Stomach (tissue), 9 donors: ENCODE data around the gene SPTBN5. TPM values are rescaled to one million over a fixed set of nuclear protein-coding genes. Genes with fewer than 3 reads are reported as not detected.

ENCODE experiments used
- DNase-seq, 2 donors: peaks; one replicate each; pipeline versions ENCODE4 v3.0.0 to v3.0.0-alpha.2; 2013 to 2019
- H3K27ac ChIP-seq, 5 donors: fragments of 200-600 bp in 4 of 5; sonication (generic) in 4 of 5; one replicate each; pipeline ENCODE4 v1.5.1; 2013 to 2019; ENCODE audit warnings: mild to moderate bottlenecking in 1 of 5, moderate library complexity in 1 of 5
- H3K27me3 ChIP-seq, 3 donors: fragments of 200-600 bp; sonication (generic); one replicate each; pipeline ENCODE4 v1.5.1; 2017 to 2019; ENCODE audit warnings: mixed run types in 1 of 3
- H3K36me3 ChIP-seq, 4 donors: fragments of 200-600 bp; sonication (generic); 1 replicate in 3 of 4; 2 replicates in 1 of 4; pipeline ENCODE4 v1.5.1; 2016 to 2019
- H3K4me1 ChIP-seq, 4 donors: fragments of 200-600 bp; sonication (generic); one replicate each; pipeline ENCODE4 v1.5.1; 2016 to 2019
- H3K4me3 ChIP-seq, 4 donors: fragments of 200-600 bp; sonication (generic) in 3 of 4; one replicate each; pipeline ENCODE4 v1.5.1; 2016 to 2019; ENCODE audit warnings: mild to moderate bottlenecking in 1 of 4
- H3K9me3 ChIP-seq, 4 donors: fragments of 200-600 bp; sonication (generic); one replicate each; pipeline ENCODE4 v1.5.1; 2016 to 2019
- EP300 ChIP-seq: sonication (generic); formaldehyde crosslinking; IDR thresholded peaks from one replicate; pipeline ENCODE4 v1.6.1; 2017; ENCODE audit warnings: antibody characterized with exemption
- POLR2A ChIP-seq, 4 donors: fragments of 450-650 bp; IDR thresholded peaks; one replicate each; pipeline ENCODE4 v1.6.1; 2016; ENCODE audit warnings: antibody characterized with exemption in 4 of 4, control low read depth in 2 of 4, mild to moderate bottlenecking in 1 of 4, moderate library complexity in 1 of 4
- POLR2AphosphoS5 ChIP-seq, 3 donors: sonication (generic); formaldehyde crosslinking; IDR thresholded peaks; one replicate each; pipeline ENCODE4 v1.6.1; 2016; ENCODE audit warnings: antibody characterized with exemption in 3 of 3
- WGBS, 5 donors: extraction: QIAGEN DNeasy Blood & Tissue Kit in 3 of 5; methylation state at CpG; one replicate each; pipeline versions ENCODE4 v1.1.5 to v1.1.7; 2013 to 2018; 5-methylcytosine and 5-hydroxymethylcytosine counted together
- intact Hi-C: fragments of 100-400 bp; cut with DNase I; formaldehyde crosslinking; loops from one replicate; pipeline ENCODE4 v1.15.1; 2023; ENCODE audit warnings: low total_unique reads
- polyA plus RNA-seq, 3 donors: library from polyadenylated mRNA; stranded (reverse); fragments of 200-250 nt; gene quantifications; one replicate each; pipeline ENCODE4 v1.2.3, GENCODE V29; 2013
- total RNA-seq, 5 donors: library from RNA; depleted of rRNA; stranded (reverse); fragments of >200 nt; gene quantifications; one replicate each; pipeline versions ENCODE4 v1.1.0 to v1.2.3, GENCODE V29; 2014 to 2016
- TF ChIP-seq, protein P1 (sequence below), 7 experiments: fragments of 450-650 bp in 4 of 7; fragments of 200-600 bp in 3 of 7; sonication (generic) in 3 of 7; IDR thresholded peaks; one replicate each; pipeline ENCODE4 v1.5.1; 2016 to 2019; ENCODE audit warnings: antibody characterized with exemption in 7 of 7, control low read depth in 2 of 7, mild to moderate bottlenecking in 1 of 7
- donor health status: healthy with polysubstance abuse.
- donor health status: Bipolar disorder and iron deficiency.
- donor health status: healthy.

The SPTBN5 gene
- total and polyA plus RNA-seq, 8 donors = 0.29 to 4.9 (median 2.6) TPM; not detected in 1

DNA sequence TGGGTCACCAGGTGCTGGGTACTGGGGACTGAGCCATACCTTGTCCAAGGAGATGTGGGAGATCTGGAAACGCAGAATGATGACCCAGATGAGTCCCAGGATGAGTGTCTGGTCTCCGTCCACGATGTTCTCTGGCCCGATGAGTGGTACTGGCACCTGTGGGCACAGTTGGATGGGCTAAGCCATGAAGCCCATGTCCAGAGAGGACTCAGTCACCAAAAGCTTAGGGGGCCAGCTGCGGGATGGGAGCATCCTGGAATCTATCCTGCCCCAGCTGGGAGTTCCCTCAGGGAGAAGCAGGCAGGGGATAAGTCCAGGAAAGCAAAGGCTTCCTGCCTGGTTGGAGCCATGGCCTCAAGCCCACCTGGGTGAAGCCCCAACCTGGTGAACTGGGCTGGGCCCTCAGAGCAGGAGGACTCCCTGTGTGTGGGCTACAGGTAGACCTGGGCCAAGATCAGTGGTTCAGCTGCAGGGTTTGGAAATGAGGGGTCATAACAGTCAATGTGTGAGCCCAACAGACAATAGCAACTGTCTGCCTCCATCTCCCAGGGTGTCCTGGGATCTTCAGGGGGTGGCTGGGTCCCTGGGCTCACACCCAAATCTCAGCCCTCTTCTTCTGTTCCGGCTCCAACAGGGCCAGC, 3.7 kb downstream of the SPTBN5 start:
- TF ChIP-seq, protein P1, sequence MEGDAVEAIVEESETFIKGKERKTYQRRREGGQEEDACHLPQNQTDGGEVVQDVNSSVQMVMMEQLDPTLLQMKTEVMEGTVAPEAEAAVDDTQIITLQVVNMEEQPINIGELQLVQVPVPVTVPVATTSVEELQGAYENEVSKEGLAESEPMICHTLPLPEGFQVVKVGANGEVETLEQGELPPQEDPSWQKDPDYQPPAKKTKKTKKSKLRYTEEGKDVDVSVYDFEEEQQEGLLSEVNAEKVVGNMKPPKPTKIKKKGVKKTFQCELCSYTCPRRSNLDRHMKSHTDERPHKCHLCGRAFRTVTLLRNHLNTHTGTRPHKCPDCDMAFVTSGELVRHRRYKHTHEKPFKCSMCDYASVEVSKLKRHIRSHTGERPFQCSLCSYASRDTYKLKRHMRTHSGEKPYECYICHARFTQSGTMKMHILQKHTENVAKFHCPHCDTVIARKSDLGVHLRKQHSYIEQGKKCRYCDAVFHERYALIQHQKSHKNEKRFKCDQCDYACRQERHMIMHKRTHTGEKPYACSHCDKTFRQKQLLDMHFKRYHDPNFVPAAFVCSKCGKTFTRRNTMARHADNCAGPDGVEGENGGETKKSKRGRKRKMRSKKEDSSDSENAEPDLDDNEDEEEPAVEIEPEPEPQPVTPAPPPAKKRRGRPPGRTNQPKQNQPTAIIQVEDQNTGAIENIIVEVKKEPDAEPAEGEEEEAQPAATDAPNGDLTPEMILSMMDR (IDR thresholded peaks at IDR 0.05) = no peak
- TF ChIP-seq EP300 (no peak), POLR2A (IDR thresholded peaks at IDR 0.05) (no peak), POLR2AphosphoS5 (IDR thresholded peaks at IDR 0.05) (no peak)
- H3K4me1 ChIP-seq = peaks cover 22 to 32% (median 32%) of the 10 kb centered on the region in 4 donors
- 93 to 100% (median 94%) methylated on average over 6 of the region's 6 CpGs for WGBS, 5 donors
- no peaks in the 10 kb centered on the region for H3K36me3 ChIP-seq
- H3K9me3 ChIP-seq = no peaks in the 10 kb centered on the region
- no peak for DNase-seq
- no peak overlapping the region for H3K4me3 ChIP-seq
- H3K27ac ChIP-seq = no peak overlapping the region
- intact Hi-C loops = no loop called here
- H3K27me3 ChIP-seq = no peaks in the 10 kb centered on the region

DNA sequence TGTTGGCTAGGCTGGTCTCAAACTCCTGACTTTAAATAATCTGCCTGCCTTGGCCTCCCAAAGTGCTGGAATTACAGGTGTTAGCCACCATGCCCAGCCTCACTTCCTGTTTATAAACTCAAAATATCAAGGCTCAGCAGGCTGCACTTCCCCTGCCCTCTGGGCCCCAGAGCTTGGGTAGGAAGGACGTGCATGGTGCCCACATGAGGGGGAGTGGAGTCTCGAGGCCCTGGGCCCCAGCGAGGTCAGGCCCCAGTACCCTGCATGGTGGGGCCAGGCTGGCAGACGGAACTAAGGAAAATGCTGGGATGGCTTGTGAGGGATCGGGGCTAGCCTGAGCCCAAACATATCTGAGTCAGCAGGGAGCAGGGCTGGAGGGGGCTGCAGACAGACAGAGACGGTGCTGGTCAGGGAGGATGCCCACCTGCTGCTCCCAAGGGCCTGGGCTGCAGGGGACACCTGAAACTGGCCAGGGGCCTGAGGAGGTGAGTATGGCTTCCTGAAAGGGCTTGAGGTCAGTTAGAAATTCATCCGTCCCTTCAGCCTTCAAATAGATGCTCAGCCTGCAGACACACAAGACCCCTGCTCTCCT, 5.1 kb downstream of the SPTBN5 start:
- no peaks in the 10 kb centered on the region for H3K9me3 ChIP-seq

DNA sequence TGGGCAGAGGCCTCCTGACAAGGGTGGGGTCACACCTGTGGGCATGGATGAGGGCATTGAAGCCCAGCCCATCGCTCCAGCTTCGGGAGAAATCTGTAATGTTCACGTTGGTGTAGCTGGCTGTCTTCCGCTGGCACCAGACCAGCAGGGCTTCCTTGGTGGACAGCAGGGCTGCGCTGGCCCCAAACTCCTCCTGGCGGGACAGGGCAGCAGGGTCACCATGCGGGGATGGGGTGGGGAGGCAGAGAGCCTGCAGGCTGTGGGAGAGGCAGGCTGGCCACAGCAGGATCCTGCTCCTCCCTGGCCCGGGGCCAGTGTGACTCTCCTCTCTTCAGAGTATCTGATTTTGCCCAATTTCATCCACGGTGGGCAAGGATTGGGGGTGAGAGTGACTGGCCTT, 6.0 kb downstream of the SPTBN5 start:
- Histone ChIP-seq H3K27ac (no peak overlapping the region), H3K4me1 (peaks cover 7 to 14% (median 13%) of the 10 kb centered on the region in 4 donors), H3K27me3 (no peaks in the 10 kb centered on the region), H3K36me3 (no peaks in the 10 kb centered on the region), H3K9me3 (no peaks in the 10 kb centered on the region), H3K4me3 (no peak overlapping the region)
- WGBS, 5 donors = 86 to 92% (median 88%) methylated on average over 8 to 9 of the region's 9 CpGs
- intact Hi-C loops = no loop called here
- TF ChIP-seq POLR2A (IDR thresholded peaks at IDR 0.05) (no peak), POLR2AphosphoS5 (IDR thresholded peaks at IDR 0.05) (no peak), EP300 (no peak)
- TF ChIP-seq, protein P1 (IDR thresholded peaks at IDR 0.05) = no peak
- no peak for DNase-seq

More for the DNA sequence above, 5.1 kb downstream of the SPTBN5 start:
- Histone ChIP-seq H3K36me3 (no peaks in the 10 kb centered on the region), H3K4me3 (no peak overlapping the region), H3K4me1 (peaks cover 8 to 18% (median 18%) of the 10 kb centered on the region in 4 donors), H3K27me3 (no peaks in the 10 kb centered on the region), H3K27ac (no peak overlapping the region)
- TF ChIP-seq POLR2AphosphoS5 (IDR thresholded peaks at IDR 0.05) = no peak
- no peak for TF ChIP-seq POLR2A (IDR thresholded peaks at IDR 0.05)
- no peak for TF ChIP-seq EP300
- TF ChIP-seq, protein P1 (IDR thresholded peaks at IDR 0.05) = no peak
- intact Hi-C loops = no loop called here
- WGBS, 5 donors = 83 to 86% (median 85%) methylated on average over 6 to 7 of the region's 7 CpGs
- no peak for DNase-seq

DNA sequence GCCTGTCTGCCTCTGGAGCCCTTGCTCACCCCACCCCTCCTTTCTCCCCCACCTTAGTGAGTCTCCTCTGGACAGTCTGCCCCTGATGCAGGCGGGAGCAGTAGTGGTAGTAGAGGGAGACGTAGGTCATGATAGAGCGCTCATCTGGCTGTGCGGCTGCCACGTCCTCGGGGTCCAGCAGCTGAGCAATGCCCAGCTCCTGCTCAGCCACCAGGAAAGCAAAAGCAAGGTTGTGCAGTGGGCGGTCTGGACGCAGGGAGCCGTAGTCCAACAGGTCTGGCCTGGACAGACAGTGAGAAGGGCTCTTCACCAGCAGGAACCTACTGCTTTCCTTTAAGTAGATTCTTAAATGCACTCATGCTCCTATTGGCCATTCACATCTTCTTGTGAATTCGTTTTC, 6.7 kb downstream of the SPTBN5 start:
- TF ChIP-seq POLR2A (IDR thresholded peaks at IDR 0.05) = no peak
- TF ChIP-seq, protein P1 (IDR thresholded peaks at IDR 0.05) = no peak
- TF ChIP-seq EP300 = no peak
- TF ChIP-seq POLR2AphosphoS5 (IDR thresholded peaks at IDR 0.05) = no peak

More for the DNA sequence above, 6.7 kb downstream of the SPTBN5 start:
- peaks cover 0 to 7% (median 3%) of the 10 kb centered on the region in 3 donors for H3K27me3 ChIP-seq
- intact Hi-C loops = no loop called here
- H3K36me3 ChIP-seq = no peaks in the 10 kb centered on the region
- no peak for DNase-seq
- peaks cover 6 to 14% (median 13%) of the 10 kb centered on the region in 4 donors for H3K4me1 ChIP-seq
- 96 to 99% (median 98%) methylated on average over 10 of the region's 10 CpGs for WGBS, 5 donors
- H3K4me3 ChIP-seq = no peak overlapping the region
- H3K27ac ChIP-seq = no peak overlapping the region
- H3K9me3 ChIP-seq = no peaks in the 10 kb centered on the region
